SU-DHL-6 (cell line): Measurements from ENCODE around the gene TBC1D23.

ENCODE experiments used
- H2AFZ ChIP-seq: fragments of 200-600 bp; sonication (generic); 2 replicates; pipeline ENCODE4 v1.6.1; 2014; ENCODE audit warnings: low read depth, mild to moderate bottlenecking, moderate library complexity, mixed read lengths, antibody characterized with exemption, low read length; ENCODE audit not compliant: severe bottlenecking
- H3F3A ChIP-seq: fragments of 200-600 bp; shearing (Covaris generic); 2 replicates; pipeline ENCODE4 v1.6.0; 2016; ENCODE audit warnings: antibody characterized with exemption, mild to moderate bottlenecking; ENCODE audit not compliant: insufficient read depth
- H3K27ac ChIP-seq: fragments of 200-600 bp; sonication (generic); 2 replicates; pipeline ENCODE4 v1.5.1; 2016; ENCODE audit warnings: low read depth, mild to moderate bottlenecking, low read length, moderate library complexity, mixed read lengths
- H3K27me3 ChIP-seq: fragments of 200-600 bp; sonication (generic), shearing (Covaris generic); 2 replicates; pipeline ENCODE4 v1.6.0; 2014; ENCODE audit warnings: mild to moderate bottlenecking, low read length
- H3K36me3 ChIP-seq: fragments of 200-600 bp; sonication (generic); 2 replicates; pipeline ENCODE4 v1.6.1; 2014; ENCODE audit warnings: mild to moderate bottlenecking, low read length, mixed read lengths
- H3K4me2 ChIP-seq: fragments of 300-600, 200-600 bp; shearing (Covaris generic), sonication (generic); 2 replicates; pipeline ENCODE4 v1.6.0; 2014; ENCODE audit warnings: low read length, low read depth, mild to moderate bottlenecking; ENCODE audit not compliant: poor library complexity, severe bottlenecking
- H3K4me3 ChIP-seq: fragments of 200-600 bp; sonication (generic); 2 replicates; pipeline ENCODE4 v1.5.1; 2014; ENCODE audit warnings: antibody characterized with exemption, low read length, mild to moderate bottlenecking, mixed read lengths; ENCODE audit not compliant: insufficient read depth, poor library complexity, severe bottlenecking
- H3K79me2 ChIP-seq: fragments of 200-600 bp; sonication (generic); 2 replicates; pipeline ENCODE4 v1.6.1; 2014; ENCODE audit warnings: mild to moderate bottlenecking, low read length, moderate library complexity; ENCODE audit not compliant: insufficient read depth
- H3K9ac ChIP-seq: fragments of 200-600 bp; sonication (generic); 2 replicates; pipeline ENCODE4 v1.7.0; 2014; ENCODE audit warnings: mild to moderate bottlenecking, low read length
- H3K9me2 ChIP-seq: fragments of 200-600 bp; sonication (generic); replicated peaks from 2 replicates; pipeline ENCODE4 v1.6.1; 2014; ENCODE audit warnings: low read length; ENCODE audit not compliant: insufficient read depth
- H3K9me3 ChIP-seq: fragments of 200-600 bp; sonication (generic); 2 replicates; pipeline ENCODE4 v1.6.1; 2014; ENCODE audit warnings: low read length, mixed read lengths; ENCODE audit not compliant: insufficient read depth
- H4K20me1 ChIP-seq: fragments of 200-600 bp; sonication (generic); 2 replicates; pipeline ENCODE4 v1.6.1; 2014; ENCODE audit warnings: low read depth, mild to moderate bottlenecking, antibody characterized with exemption, low read length, moderate library complexity, mixed read lengths
- CTCF ChIP-seq: fragments of 200-600 bp; sonication (generic); IDR thresholded peaks from one replicate; pipeline ENCODE4 v1.5.1; 2017; ENCODE audit warnings: antibody characterized with exemption, mild to moderate bottlenecking, low read length, moderate library complexity; ENCODE audit not compliant: insufficient read depth, poor library complexity, severe bottlenecking
- EZH2phosphoT487 ChIP-seq: fragments of 200-600 bp; sonication (generic), shearing (Covaris generic); conservative IDR thresholded peaks from 2 replicates; pipeline ENCODE4 v1.6.1; 2018; ENCODE audit warnings: mild to moderate bottlenecking, antibody characterized with exemption, low read length, moderate library complexity, mixed read lengths

Gene TBC1D23

GRCh38 chr3:100359035-100359434, 98.2 kb downstream of the TBC1D23 start:
- Histone ChIP-seq H3F3A (no peaks in the 10 kb centered on the region), H4K20me1 (no peaks in the 10 kb centered on the region), H3K36me3 (no peaks in the 10 kb centered on the region; the same call in 1 of the 2 replicates), H3K9me2 (no peaks in the 10 kb centered on the region), H2AFZ (no peak overlapping the region), H3K4me2 (no peak overlapping the region), H3K9me3 (no peaks in the 10 kb centered on the region), H3K27ac (no peak overlapping the region), H3K4me3 (no peak overlapping the region), H3K27me3 (no peaks in the 10 kb centered on the region), H3K9ac (no peak overlapping the region), H3K79me2 (no peaks in the 10 kb centered on the region)
- TF ChIP-seq CTCF (no peak), EZH2phosphoT487 (no peak)

- Histone ChIP-seq H3K4me2 (no peak overlapping the region), H3K27ac (no peak overlapping the region), H3K36me3 (peaks cover 13% of the 10 kb centered on the region; the same call in 1 of the 2 replicates), H3K9ac (no peak overlapping the region), H4K20me1 (no peaks in the 10 kb centered on the region), H3K9me2 (no peaks in the 10 kb centered on the region), H2AFZ (no peak overlapping the region), H3K27me3 (no peaks in the 10 kb centered on the region), H3K9me3 (no peaks in the 10 kb centered on the region), H3K4me3 (no peak overlapping the region), H3F3A (0 out of 2 replicates have a peak, but pooled peaks cover 6% of the 10 kb centered on the region), H3K79me2 (no peaks in the 10 kb centered on the region)
- TF ChIP-seq EZH2phosphoT487 = no peak
- no peak for TF ChIP-seq CTCF
These were observed 100.1 kb downstream of the TBC1D23 start for GRCh38 chr3:100360757-100361496.

- TF ChIP-seq EZH2phosphoT487 (no peak), CTCF (no peak)
- Histone ChIP-seq H3K27ac (no peak overlapping the region), H3K9me3 (no peaks in the 10 kb centered on the region), H4K20me1 (no peaks in the 10 kb centered on the region), H3K79me2 (no peaks in the 10 kb centered on the region), H3K4me3 (no peak overlapping the region), H3K36me3 (peaks cover 18% of the 10 kb centered on the region; the same call in 1 of the 2 replicates), H3K9me2 (no peaks in the 10 kb centered on the region), H3K27me3 (no peaks in the 10 kb centered on the region), H3K9ac (no peak overlapping the region), H3F3A (0 out of 2 replicates have a peak, but pooled peaks cover 12% of the 10 kb centered on the region), H3K4me2 (no peak overlapping the region), H2AFZ (no peak overlapping the region)
These were observed 101.1 kb downstream of the TBC1D23 start for GRCh38 chr3:100361897-100362296.
